Transverse colon (tissue), 4 donors: ENCODE data around the gene MRPS14. TPM values are rescaled to one million over a fixed set of nuclear protein-coding genes. Genes with fewer than 3 reads are reported as not detected.

ENCODE experiments used
- DNase-seq: peaks from one replicate; pipeline ENCODE4 v3.0.0-alpha.2; 2019
- H3K27ac ChIP-seq, 4 donors: fragments of 200-600 bp; sonication (generic); 2 replicates each; pipeline ENCODE4 v1.5.1; 2016 to 2018; ENCODE audit warnings: inconsistent platforms in 4 of 4
- H3K27me3 ChIP-seq: fragments of 200-600 bp; sonication (generic); 2 replicates; pipeline ENCODE4 v1.5.1; 2017; ENCODE audit warnings: inconsistent platforms
- H3K36me3 ChIP-seq, 4 donors: fragments of 200-600 bp; sonication (generic); 2 replicates each; pipeline ENCODE4 v1.5.1; 2017 to 2019; ENCODE audit warnings: inconsistent platforms in 4 of 4
- H3K4me1 ChIP-seq, 4 donors: fragments of 200-600 bp; sonication (generic); 2 replicates each; pipeline ENCODE4 v1.5.1; 2017 to 2020; ENCODE audit warnings: inconsistent platforms in 4 of 4
- H3K4me3 ChIP-seq, 4 donors: fragments of 200-600 bp; sonication (generic); 1 replicate in 1 of 4; 2 replicates in 3 of 4; pipeline versions ENCODE4 v1.5.1 to v1.6.1; 2017 to 2019; ENCODE audit warnings: inconsistent platforms in 4 of 4
- H3K9me3 ChIP-seq, 2 donors: fragments of 200-600 bp; sonication (generic); 2 replicates each; pipeline ENCODE4 v1.5.1; 2017 to 2019; ENCODE audit warnings: inconsistent platforms in 2 of 2
- CTCF ChIP-seq, 5 experiments: fragments of 200-600 bp in 3 of 5; fragments of 450-650 bp in 2 of 5; sonication (generic) in 3 of 5; IDR thresholded peaks; 1 replicate in 2 of 5; 2 replicates in 3 of 5; pipeline ENCODE4 v1.5.1; 2016 to 2017; ENCODE audit warnings: antibody characterized with exemption in 5 of 5, inconsistent platforms in 3 of 5, mild to moderate bottlenecking in 2 of 5, moderate library complexity in 1 of 5
- EP300 ChIP-seq: sonication (generic); formaldehyde crosslinking; IDR thresholded peaks from one replicate; pipeline ENCODE4 v1.6.1; 2017; ENCODE audit warnings: antibody characterized with exemption, low read depth
- POLR2A ChIP-seq: fragments of 450-650 bp; IDR thresholded peaks from one replicate; pipeline ENCODE4 v1.6.1; 2016; ENCODE audit warnings: antibody characterized with exemption, mild to moderate bottlenecking, moderate library complexity
- POLR2AphosphoS5 ChIP-seq, 3 donors: sonication (generic); formaldehyde crosslinking; IDR thresholded peaks; one replicate each; pipeline ENCODE4 v1.6.1; 2016; ENCODE audit warnings: antibody characterized with exemption in 3 of 3
- WGBS, 2 donors: methylation state at CpG; one replicate each; pipeline ENCODE4 v1.1.5; 2018; ENCODE audit warnings: low coverage in 1 of 2; 5-methylcytosine and 5-hydroxymethylcytosine counted together
- in situ Hi-C, 4 donors: fragments of 200-750 bp; cut with MboI; loops; one replicate each; pipeline versions ENCODE4 v1.15.0 to v1.15.1; 2017; ENCODE audit warnings: low sequenced_read_pairs in 3 of 4, low pct_ligation_motif_present in 1 of 4, low pct_unique_long_range_greater_than_20kb in 1 of 4
- intact Hi-C: fragments of 100-400 bp; cut with DNase I; formaldehyde crosslinking; loops from one replicate; pipeline ENCODE4 v1.15.1; 2023; ENCODE audit warnings: low total_unique reads
- total RNA-seq, 4 donors: library from RNA; depleted of rRNA; stranded (reverse); fragments of >200 nt; gene quantifications; one replicate each; pipeline ENCODE4 v1.1.0, GENCODE V29; 2016

The MRPS14 gene
- total RNA-seq = 10 to 100 TPM in 2 of 4 donors, 1 to 10 TPM in 2; 3.2 to 21.0 (median 13.0) TPM

DNA sequence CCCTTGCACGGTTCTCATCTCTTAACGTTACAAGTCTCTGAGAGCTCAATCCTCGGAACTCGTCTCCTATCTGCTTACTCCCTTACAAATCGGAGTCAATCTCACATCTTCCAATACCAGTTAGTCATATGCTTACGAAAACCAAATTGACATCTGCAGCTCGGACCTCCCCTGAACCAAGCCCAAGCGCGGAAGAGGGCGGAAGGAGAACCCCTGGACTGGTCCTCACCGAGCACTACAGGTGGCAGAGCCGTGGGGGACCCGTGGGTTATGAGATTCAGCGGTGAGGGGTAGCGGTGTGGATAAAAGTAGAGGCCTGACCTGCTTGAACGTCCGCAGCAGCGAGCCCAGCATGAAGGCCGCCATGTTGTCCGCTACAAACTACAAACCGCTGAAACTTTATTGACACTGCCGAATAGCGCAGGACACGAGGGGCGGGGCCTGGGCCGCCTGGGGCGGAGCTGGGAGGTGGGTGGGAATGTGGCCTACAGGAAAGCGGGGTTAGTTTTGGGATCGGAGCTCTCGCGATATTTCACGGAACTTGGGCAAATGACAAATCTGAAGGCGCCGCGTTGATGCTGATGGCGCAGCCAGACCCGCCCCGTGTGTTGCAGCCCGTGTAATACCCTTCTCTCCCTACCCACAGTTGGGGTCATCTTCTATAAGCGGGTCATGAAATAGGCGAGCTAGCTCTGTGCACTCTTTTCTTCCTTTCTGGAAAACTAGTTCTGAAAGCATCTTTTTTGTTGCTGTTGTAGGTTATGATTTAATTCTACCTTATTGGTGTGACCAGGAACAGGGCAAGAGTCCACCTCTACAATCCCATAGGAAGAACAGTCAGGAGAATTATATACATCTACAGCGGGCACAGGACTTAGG is at the start of gene MRPS14:
Gene MRPS14, minus strand, starts transcription at position 383 of the 879 bp plus-strand sequence. Its CDS starts 17 bp downstream, at position 366.
- TF ChIP-seq EP300 = no peak
- TF ChIP-seq CTCF (IDR thresholded peaks at IDR 0.05) = peak in 1 of 5 experiments; percentile 17
- TF ChIP-seq POLR2A = peak; percentile 75
- peak; percentile 88 to 93 (median 89) for TF ChIP-seq POLR2AphosphoS5 (IDR thresholded peaks at IDR 0.05)
- Histone ChIP-seq H3K4me1 (peaks cover 9 to 18% (median 13%) of the 10 kb centered on the region in 4 donors), H3K27ac (peak within 1 kb of the TSS; percentile 84 to 91 (median 89)), H3K9me3 (no peaks in the 10 kb centered on the region), H3K36me3 (no peaks in the 10 kb centered on the region), H3K4me3 (peak within 1 kb of the TSS; percentile 74 to 96 (median 90)), H3K27me3 (no peaks in the 10 kb centered on the region)
- DNase-seq = peak; percentile 98
- 3 to 4% methylated on average over 26 to 42 of the region's 42 CpGs for WGBS, 2 donors
- in situ Hi-C loops = no loop called here
- intact Hi-C loops = no loop called here

- WGBS, 2 donors = 21 to 30% methylated on average over 5 to 10 of the region's 10 CpGs
- Histone ChIP-seq H3K9me3 (no peaks in the 10 kb centered on the region), H3K27me3 (no peaks in the 10 kb centered on the region), H3K4me3 (no peak overlapping the region), H3K36me3 (no peaks in the 10 kb centered on the region), H3K27ac (peak overlapping the region in 3 of 4 donors; percentile 8 to 63 (median 31)), H3K4me1 (peaks cover 0 to 8% (median 5%) of the 10 kb centered on the region in 4 donors)
- no peak for TF ChIP-seq POLR2A
- TF ChIP-seq POLR2AphosphoS5 (IDR thresholded peaks at IDR 0.05) = no peak
- in situ Hi-C loops = no loop called here
- intact Hi-C loops = no loop called here
- peak; percentile 12 for DNase-seq
These were observed 49.1 kb upstream of the MRPS14 start for GRCh38 chr1:175072099-175072951.

GRCh38 chr1:175071276-175071943 is 48.2 kb upstream of the MRPS14 start:
- H3K4me1 ChIP-seq = peaks cover 0 to 8% (median 5%) of the 10 kb centered on the region in 4 donors
- H3K36me3 ChIP-seq = no peaks in the 10 kb centered on the region
- intact Hi-C loops = no loop called here
- no peak overlapping the region for H3K27ac ChIP-seq
- WGBS, 2 donors = 0 to 57% methylated on average over 1 to 3 of the region's 3 CpGs
- H3K27me3 ChIP-seq = no peaks in the 10 kb centered on the region
- in situ Hi-C loops = no loop called here
- no peak for DNase-seq
- H3K9me3 ChIP-seq = no peaks in the 10 kb centered on the region
- no peak overlapping the region for H3K4me3 ChIP-seq
- TF ChIP-seq POLR2A = no peak
- TF ChIP-seq CTCF (IDR thresholded peaks at IDR 0.05) = no peak
- TF ChIP-seq POLR2AphosphoS5 (IDR thresholded peaks at IDR 0.05) = no peak
- TF ChIP-seq EP300 = no peak

DNA sequence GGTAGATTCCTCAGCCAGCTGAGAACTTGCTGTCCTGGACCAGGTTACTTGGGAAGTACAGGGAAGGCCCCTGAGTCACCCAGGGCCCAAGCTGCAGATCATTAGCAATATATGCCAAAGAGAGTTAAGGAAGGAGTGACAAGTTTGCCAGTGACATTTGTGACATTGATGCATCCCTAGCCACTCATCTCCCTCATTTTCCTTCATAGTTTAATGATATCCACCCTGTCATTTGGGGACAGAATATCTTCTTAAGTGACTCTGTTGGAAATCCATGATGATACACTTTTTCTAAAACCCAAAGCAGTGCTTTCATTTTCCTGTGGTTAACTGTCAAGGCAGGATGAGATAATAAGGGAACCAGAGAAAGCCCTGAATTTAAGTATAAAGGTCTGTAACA is 47.6 kb upstream of the MRPS14 start:
- H3K9me3 ChIP-seq = no peaks in the 10 kb centered on the region
- intact Hi-C loops = no loop called here
- TF ChIP-seq POLR2A = no peak
- TF ChIP-seq CTCF (IDR thresholded peaks at IDR 0.05) = no peak
- no peak for TF ChIP-seq POLR2AphosphoS5 (IDR thresholded peaks at IDR 0.05)
- H3K4me3 ChIP-seq = no peak overlapping the region
- H3K27me3 ChIP-seq = no peaks in the 10 kb centered on the region
- H3K4me1 ChIP-seq = peaks cover 0 to 8% (median 5%) of the 10 kb centered on the region in 4 donors
- no peak overlapping the region for H3K27ac ChIP-seq
- no peaks in the 10 kb centered on the region for H3K36me3 ChIP-seq
- in situ Hi-C loops = no loop called here
- no peak for DNase-seq
